ENCODE measurements around the gene LST1.
"Not testable (repeated sequence)": the region's sequence is repeated elsewhere in the genome, so short reads cannot be mapped to it uniquely, and the experiment has no call there.

The LST1 gene

DNA sequence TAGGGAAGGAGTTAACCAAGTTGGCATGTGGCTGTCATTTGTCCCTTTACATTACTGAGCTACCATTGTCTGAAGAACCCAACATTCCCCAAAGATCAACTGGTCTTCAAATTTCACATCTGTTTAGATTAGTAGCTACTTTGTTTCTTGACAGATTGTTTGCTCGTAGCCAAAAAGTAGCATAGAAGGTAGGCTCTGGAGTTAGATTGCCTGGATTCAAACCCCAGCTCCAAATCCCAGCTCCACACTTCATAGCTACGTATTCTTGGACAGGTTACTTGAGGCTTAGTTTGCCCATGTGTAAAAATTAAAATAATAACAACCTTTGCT lies 37.6 kb upstream of the LST1 start:
- ATAC-seq = no peak
- no peak for TF ChIP-seq TCF4 (CRISPR knock-in tag; IDR thresholded peaks at IDR 0.05; ENCODE audit: borderline replicate concordance)
- TF ChIP-seq ISL1 (CRISPR knock-in tag; IDR thresholded peaks at IDR 0.05) = no peak
- no peak for TF ChIP-seq RARB (CRISPR knock-in tag; IDR thresholded peaks at IDR 0.05)
- no peak for TF ChIP-seq TOX (CRISPR knock-in tag; IDR thresholded peaks at IDR 0.05; ENCODE audit: borderline replicate concordance)
- no peak for TF ChIP-seq BACH2 (CRISPR knock-in tag; IDR thresholded peaks at IDR 0.05; ENCODE audit: borderline replicate concordance)
- no peak for TF ChIP-seq ZFP30 (CRISPR knock-in tag; IDR thresholded peaks at IDR 0.05)
- no peak for TF ChIP-seq ZNF70 (CRISPR knock-in tag; IDR thresholded peaks at IDR 0.05)
- TF ChIP-seq ZC3H10 (CRISPR knock-in tag; IDR thresholded peaks at IDR 0.05) = no peak
- TF ChIP-seq OSR1 (CRISPR knock-in tag; IDR thresholded peaks at IDR 0.05) = no peak
- no peak for TF ChIP-seq CREB5 (CRISPR knock-in tag; IDR thresholded peaks at IDR 0.05; ENCODE audit: low read depth)
- TF ChIP-seq ZNF565 (CRISPR knock-in tag; conservative IDR thresholded peaks at IDR 0.05; ENCODE audit: low read depth) = no peak
- no peak for TF ChIP-seq ESRRG (CRISPR knock-in tag; IDR thresholded peaks at IDR 0.05)
- no peak for TF ChIP-seq ZFP3 (CRISPR knock-in tag; IDR thresholded peaks at IDR 0.05)
- TF ChIP-seq ZNF8 (CRISPR knock-in tag; IDR thresholded peaks at IDR 0.05) = no peak

- not testable (repeated sequence) for ATAC-seq
These were observed 34.7 kb upstream of the LST1 start for GRCh38 chr6:31551371-31551770.

- TF ChIP-seq PATZ1 (CRISPR knock-in tag; IDR thresholded peaks at IDR 0.05; ENCODE audit: borderline replicate concordance) (no peak), RARB (CRISPR knock-in tag; IDR thresholded peaks at IDR 0.05) (no peak), GLIS3 (CRISPR knock-in tag; IDR thresholded peaks at IDR 0.05) (no peak), ZC3H10 (CRISPR knock-in tag; IDR thresholded peaks at IDR 0.05) (no peak), POU6F1 (CRISPR knock-in tag; IDR thresholded peaks at IDR 0.05; ENCODE audit: borderline replicate concordance, low read depth) (no peak), TOX (CRISPR knock-in tag; IDR thresholded peaks at IDR 0.05; ENCODE audit: borderline replicate concordance) (no peak), ARNTL (CRISPR knock-in tag; IDR thresholded peaks at IDR 0.05; ENCODE audit: borderline replicate concordance, low read depth) (no peak), PPARA (CRISPR knock-in tag; IDR thresholded peaks at IDR 0.05; ENCODE audit: borderline replicate concordance) (no peak), BACH2 (CRISPR knock-in tag; IDR thresholded peaks at IDR 0.05; ENCODE audit: borderline replicate concordance) (no peak), CSDC2 (CRISPR knock-in tag; IDR thresholded peaks at IDR 0.05) (no peak), ZNF70 (CRISPR knock-in tag; IDR thresholded peaks at IDR 0.05) (no peak), OSR1 (CRISPR knock-in tag; IDR thresholded peaks at IDR 0.05) (no peak), TCF4 (CRISPR knock-in tag; IDR thresholded peaks at IDR 0.05; ENCODE audit: borderline replicate concordance) (no peak), CSRNP3 (CRISPR knock-in tag; IDR thresholded peaks at IDR 0.05) (no peak), ISL1 (CRISPR knock-in tag; IDR thresholded peaks at IDR 0.05) (no peak), SNAI2 (CRISPR knock-in tag; IDR thresholded peaks at IDR 0.05) (no peak)
- ATAC-seq = no peak
These were observed 29.8 kb upstream of the LST1 start for GRCh38 chr6:31556307-31556706.

GRCh38 chr6:31557443-31558317 lies 28.4 kb upstream of the LST1 start:
- no peak for ATAC-seq
- TF ChIP-seq TOX (CRISPR knock-in tag; IDR thresholded peaks at IDR 0.05; ENCODE audit: borderline replicate concordance) = no peak
- TF ChIP-seq RARB (CRISPR knock-in tag; IDR thresholded peaks at IDR 0.05) = no peak
- no peak for TF ChIP-seq OSR1 (CRISPR knock-in tag; IDR thresholded peaks at IDR 0.05)
- TF ChIP-seq PATZ1 (CRISPR knock-in tag; IDR thresholded peaks at IDR 0.05; ENCODE audit: borderline replicate concordance) = no peak
- TF ChIP-seq ARNTL (CRISPR knock-in tag; IDR thresholded peaks at IDR 0.05; ENCODE audit: borderline replicate concordance, low read depth) = no peak
- TF ChIP-seq ZC3H10 (CRISPR knock-in tag; IDR thresholded peaks at IDR 0.05) = no peak
- TF ChIP-seq CSRNP3 (CRISPR knock-in tag; IDR thresholded peaks at IDR 0.05) = no peak
- no peak for TF ChIP-seq ZFP3 (CRISPR knock-in tag; IDR thresholded peaks at IDR 0.05)
- no peak for TF ChIP-seq ZNF70 (CRISPR knock-in tag; IDR thresholded peaks at IDR 0.05)
- no peak for TF ChIP-seq ZFP30 (CRISPR knock-in tag; IDR thresholded peaks at IDR 0.05)
- no peak for TF ChIP-seq ISL1 (CRISPR knock-in tag; IDR thresholded peaks at IDR 0.05)
- no peak for TF ChIP-seq CREB5 (CRISPR knock-in tag; IDR thresholded peaks at IDR 0.05; ENCODE audit: low read depth)
- no peak for TF ChIP-seq ZNF565 (CRISPR knock-in tag; conservative IDR thresholded peaks at IDR 0.05; ENCODE audit: low read depth)
- no peak for TF ChIP-seq GLIS3 (CRISPR knock-in tag; IDR thresholded peaks at IDR 0.05)

Measured in SK-N-SH treated with all-trans-retinoic acid at 6 μM for 48 hours (cell line).